AG09319 (cell line): ENCODE measurements around the gene MAGI3.
A peak's percentile ranks its signal among the peaks of the same experiment; 100 is the strongest.

ENCODE experiments used
- DNase-seq: peaks from one replicate; pipeline ENCODE4 v3.0.0-alpha.2; 2010; ENCODE audit warnings: low read depth; ENCODE audit errors: extremely low read depth
- CTCF ChIP-seq: IDR thresholded peaks from 2 replicates; pipeline ENCODE4 v1.5.1; 2011; ENCODE audit warnings: low read depth, mild to moderate bottlenecking, inconsistent platforms, low read length, moderate library complexity

MAGI3 gene

GRCh38 chr1:113681596-113682337, 291.5 kb downstream of the MAGI3 start:
- TF ChIP-seq CTCF: no peak
- DNase-seq: no peak

GRCh38 chr1:113683384-113684152, 293.3 kb downstream of the MAGI3 start:
- no peak for DNase-seq

GRCh38 chr1:113684153-113684541, 293.8 kb downstream of the MAGI3 start:
- DNase-seq: no peak
- no peak for TF ChIP-seq CTCF

More at GRCh38 chr1:113683384-113684152, 293.3 kb downstream of the MAGI3 start:
- TF ChIP-seq CTCF: no peak

GRCh38 chr1:113686891-113687618, 296.7 kb downstream of the MAGI3 start:
- peak; percentile 48 for DNase-seq
- TF ChIP-seq CTCF: no peak

- DNase-seq: no peak
These were observed 300.9 kb downstream of the MAGI3 start for GRCh38 chr1:113691184-113691583.

GRCh38 chr1:113692342-113692741, 302.0 kb downstream of the MAGI3 start:
- no peak for DNase-seq
- TF ChIP-seq CTCF: no peak

More at GRCh38 chr1:113691184-113691583, 300.9 kb downstream of the MAGI3 start:
- TF ChIP-seq CTCF: no peak
